Spleen (tissue), 7 donors: ENCODE measurements around the gene POU2F1.

ENCODE experiments used
- POLR2A ChIP-seq, 3 donors: fragments of 450-650 bp; IDR thresholded peaks; one replicate each; pipeline ENCODE4 v1.5.1; 2017; ENCODE audit warnings: antibody characterized with exemption in 3 of 3, mild to moderate bottlenecking in 1 of 3
- TF ChIP-seq, protein P1 (sequence below), 11 experiments: fragments of 200-600 bp in 7 of 11; fragments of 450-650 bp in 4 of 11; sonication (generic) in 4 of 11; IDR thresholded peaks in 8 of 11; conservative IDR thresholded peaks in 3 of 11; 1 replicate in 7 of 11; 2 replicates in 4 of 11; pipeline versions ENCODE4 v1.4.0 to v1.8.0; 2016 to 2021; ENCODE audit warnings: antibody characterized with exemption in 11 of 11, inconsistent platforms in 4 of 11, mild to moderate bottlenecking in 1 of 11
- donor health status: DM: no; HTN: no; CAD: no; lungs with moderate emphysema.
- donor health status: DM: no; HTN: no; CAD: no.
- donor health status: DM: no; HTN: no; CAD: no.

- TF ChIP-seq, protein P1, sequence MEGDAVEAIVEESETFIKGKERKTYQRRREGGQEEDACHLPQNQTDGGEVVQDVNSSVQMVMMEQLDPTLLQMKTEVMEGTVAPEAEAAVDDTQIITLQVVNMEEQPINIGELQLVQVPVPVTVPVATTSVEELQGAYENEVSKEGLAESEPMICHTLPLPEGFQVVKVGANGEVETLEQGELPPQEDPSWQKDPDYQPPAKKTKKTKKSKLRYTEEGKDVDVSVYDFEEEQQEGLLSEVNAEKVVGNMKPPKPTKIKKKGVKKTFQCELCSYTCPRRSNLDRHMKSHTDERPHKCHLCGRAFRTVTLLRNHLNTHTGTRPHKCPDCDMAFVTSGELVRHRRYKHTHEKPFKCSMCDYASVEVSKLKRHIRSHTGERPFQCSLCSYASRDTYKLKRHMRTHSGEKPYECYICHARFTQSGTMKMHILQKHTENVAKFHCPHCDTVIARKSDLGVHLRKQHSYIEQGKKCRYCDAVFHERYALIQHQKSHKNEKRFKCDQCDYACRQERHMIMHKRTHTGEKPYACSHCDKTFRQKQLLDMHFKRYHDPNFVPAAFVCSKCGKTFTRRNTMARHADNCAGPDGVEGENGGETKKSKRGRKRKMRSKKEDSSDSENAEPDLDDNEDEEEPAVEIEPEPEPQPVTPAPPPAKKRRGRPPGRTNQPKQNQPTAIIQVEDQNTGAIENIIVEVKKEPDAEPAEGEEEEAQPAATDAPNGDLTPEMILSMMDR (IDR thresholded peaks at IDR 0.05 in 8 of 11, conservative IDR thresholded peaks at IDR 0.05 in 3 of 11), result no peak
- no peak for TF ChIP-seq POLR2A (IDR thresholded peaks at IDR 0.05)
Observed at GRCh38 chr1:167429612-167430011, 208.9 kb downstream of the POU2F1 start.
